RPMI8226 (cell line): ENCODE results near the gene TLCD3A.
"Not testable (repeated sequence)": the region's sequence is repeated elsewhere in the genome, so short reads cannot be mapped to it uniquely, and the experiment has no call there.

Experiments
- DNase-seq: peaks from one replicate; pipeline ENCODE4 v3.0.0-alpha.2; 2015

Gene TLCD3A

DNA sequence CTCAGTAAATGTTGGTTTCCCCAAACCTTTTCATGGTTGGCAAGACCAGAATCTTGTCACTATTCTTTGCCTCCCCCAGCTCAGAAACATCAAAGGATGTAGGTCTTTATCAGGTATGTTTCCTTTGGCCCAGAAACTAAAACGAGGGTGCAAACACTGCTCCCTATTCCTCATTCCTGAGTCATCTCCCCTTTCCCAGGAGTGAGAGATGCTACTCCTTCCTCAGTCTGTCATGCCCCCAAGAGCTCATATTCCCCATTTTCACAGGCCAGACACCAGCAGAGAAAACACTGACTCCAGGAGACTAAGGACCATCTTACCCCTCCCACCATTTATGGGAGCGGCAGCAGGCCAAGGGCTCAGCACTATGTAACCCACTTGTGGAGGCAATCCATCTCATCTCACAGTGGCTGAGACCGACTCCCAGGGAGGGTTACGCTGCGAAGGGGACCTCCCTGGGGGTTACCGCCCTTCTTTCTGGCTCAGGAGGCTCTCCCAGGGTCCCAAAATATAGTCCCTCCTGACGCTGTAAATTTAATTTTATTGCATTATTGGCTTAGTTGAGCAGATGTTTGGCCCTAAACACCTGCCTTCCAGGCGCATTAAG lies 18.1 kb downstream of the TLCD3A start:
- no peak for DNase-seq

DNA sequence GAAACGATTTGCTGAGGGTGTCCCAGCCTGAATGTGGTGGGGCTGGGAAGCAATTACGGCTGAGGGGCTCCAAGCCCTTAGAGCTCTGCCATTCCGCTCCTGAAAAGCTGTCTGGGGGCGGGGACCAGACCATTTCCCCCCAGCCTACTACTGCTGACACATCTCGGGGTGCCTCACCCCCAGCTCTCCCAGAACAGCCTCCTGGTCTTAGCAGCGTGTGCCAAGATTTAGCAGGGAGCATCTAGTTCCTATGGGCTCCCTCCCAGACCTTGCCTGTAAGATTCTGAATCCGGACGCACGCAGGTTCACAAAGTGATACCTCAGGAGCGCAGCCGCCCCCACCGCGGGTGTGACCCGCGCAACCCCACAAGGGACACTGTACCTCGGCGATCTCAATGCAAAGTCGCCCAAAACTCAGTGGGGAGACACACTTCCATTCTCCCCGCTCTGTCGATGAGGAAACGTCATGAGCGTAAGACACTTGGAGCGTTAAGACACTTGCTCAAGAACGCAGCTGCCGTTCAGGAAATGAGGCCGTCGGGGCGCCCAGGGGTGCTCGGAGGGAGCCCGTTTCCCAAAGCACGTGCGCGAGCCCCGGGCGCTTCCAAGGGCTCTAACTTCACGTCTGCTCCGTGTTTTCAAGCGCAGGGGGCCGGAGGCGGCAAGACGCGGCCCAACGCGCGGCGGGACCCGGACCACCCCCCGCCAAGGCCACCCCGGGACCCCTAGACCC lies 19.0 kb downstream of the TLCD3A start:
- peak; percentile 39 for DNase-seq

DNA sequence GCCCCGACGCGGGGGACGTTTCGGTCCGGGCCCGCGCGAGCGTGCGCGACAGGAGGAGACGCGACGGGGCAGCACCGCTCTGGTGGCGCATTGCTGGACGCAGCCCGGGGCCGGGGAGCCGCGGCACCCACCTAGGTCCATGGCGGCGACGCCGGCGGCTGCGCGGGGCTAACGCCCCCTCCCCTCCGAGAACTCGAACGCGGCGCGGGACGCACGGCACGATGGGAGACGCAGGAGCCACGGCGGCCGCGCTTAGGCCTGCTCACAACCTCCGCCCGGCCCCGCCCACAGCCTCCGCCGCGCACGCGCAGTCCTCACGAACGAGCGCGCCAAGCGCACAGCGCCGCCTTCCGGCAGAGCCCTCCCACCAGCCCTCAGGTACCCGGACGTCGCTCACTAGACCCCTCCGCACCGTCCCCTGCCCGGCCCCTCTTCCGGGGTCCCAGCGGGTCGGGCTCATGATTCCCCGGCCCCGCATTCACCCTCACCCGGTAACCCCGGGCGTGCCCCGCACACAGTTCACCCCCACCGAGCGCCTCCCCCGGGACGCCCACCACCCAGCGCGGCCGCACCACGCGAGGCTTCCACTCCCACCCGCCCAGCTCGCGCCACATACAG lies 19.7 kb downstream of the TLCD3A start, which contains the start of gene GEMIN4:
TSS of gene GEMIN4 (minus strand) at position 263 of the 618 bp plus-strand sequence. CDS start at position 141, 122 bp downstream.
- peak; percentile 89 for DNase-seq

DNA sequence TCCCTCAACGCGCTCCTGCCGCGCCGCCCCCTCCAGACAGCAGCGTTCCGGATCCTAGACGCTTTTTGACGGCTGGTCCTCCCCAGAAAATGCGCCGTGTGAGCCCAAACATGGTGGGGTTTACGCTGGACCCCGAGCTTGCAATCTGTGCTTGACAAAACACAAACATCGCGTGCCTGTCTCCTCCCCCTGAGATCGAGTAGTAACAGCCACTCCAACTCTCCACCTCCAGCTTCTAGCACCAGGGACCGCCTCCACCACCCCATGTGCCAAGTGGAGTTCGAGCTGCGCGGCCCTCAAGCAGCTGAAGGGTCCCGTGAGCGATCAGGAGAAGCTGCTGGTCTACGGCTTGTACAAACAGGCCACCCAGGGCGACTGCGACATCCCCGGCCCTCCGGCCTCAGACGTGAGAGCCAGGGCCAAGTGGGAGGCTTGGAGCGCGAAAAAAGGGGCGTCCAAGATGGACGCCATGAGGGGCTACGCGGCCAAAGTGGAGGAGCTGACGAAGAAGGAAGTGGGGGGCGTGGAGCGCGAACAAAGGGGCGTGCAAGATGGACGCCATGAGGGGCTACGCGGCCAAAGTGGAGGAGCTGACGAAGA lies 20.3 kb downstream of the TLCD3A start:
- no peak for DNase-seq

DNA sequence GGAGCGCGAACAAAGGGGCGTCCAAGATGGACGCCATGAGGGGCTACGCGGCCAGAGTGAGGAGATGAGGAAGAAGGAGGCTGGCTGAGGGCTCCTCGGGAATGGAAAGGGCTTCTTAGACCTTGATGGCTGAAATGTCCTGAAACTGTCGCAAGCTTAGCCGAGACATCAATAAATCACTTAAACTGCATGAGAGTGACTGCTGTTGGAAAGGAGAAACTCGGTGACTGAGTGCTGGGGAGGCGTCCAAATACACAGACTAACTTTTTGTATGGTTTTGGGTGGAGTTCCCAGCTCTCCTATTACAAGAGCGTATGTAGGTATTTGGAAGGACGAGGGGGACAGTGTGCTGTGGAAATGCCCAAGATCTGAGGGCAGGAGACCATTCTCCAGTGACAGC lies 21.0 kb downstream of the TLCD3A start:
- DNase-seq = no peak

DNA sequence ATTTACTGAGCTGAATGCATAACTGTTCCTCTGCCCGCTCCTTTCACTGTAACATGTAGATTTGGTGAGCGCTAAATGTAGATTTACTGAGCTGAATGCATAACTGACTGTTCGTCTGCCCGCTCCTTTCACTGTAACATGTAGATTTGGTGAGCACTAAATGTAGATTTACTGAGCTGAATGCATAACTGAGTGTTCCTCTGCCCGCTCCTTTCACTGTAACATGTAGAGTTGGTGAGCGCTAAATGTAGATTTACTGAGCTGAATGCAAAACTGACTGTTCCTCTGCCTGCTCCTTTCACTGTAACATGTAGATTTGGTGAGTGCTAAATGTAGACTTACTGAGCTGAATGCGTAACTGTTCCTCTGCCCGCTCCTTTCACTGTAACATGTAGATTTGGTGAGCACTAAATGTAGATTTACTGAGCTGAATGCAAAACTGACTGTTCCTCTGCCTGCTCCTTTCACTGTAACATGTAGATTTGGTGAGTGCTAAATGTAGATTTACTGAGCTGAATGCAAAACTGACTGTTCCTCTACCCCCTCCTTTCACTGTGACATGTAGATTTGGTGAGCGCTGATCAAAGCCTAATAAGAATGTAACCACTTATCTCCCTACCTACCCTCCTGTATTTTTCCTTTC lies 23.0 kb downstream of the TLCD3A start:
- DNase-seq = not testable (repeated sequence)

DNA sequence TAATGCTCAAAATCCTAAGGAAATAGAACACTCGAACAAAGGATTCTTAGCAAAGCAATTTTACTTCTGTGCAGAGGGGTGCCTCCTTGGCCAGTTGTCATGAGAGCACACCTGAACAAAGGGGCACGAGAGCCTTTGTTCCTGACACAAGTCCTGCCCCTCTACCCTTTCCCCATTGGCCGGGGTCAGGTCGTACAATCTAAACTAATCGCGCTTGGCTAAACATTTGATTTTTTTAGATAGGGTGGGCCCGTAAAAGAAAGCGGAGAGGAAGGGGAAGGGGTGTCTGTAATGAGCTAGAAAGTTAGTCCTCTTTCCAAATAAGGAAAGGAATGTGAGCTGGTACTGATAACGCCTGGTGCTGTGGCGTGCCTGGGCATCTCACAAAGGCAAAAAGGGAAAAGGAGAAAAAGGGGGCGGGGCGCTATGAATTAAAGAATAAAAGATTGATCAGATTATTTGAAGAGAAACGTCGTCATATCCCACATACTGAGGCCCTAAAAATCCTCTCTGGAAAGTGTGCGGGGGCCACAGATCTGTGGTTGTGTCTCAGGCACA lies 23.7 kb downstream of the TLCD3A start:
- DNase-seq = not testable (repeated sequence)

DNA sequence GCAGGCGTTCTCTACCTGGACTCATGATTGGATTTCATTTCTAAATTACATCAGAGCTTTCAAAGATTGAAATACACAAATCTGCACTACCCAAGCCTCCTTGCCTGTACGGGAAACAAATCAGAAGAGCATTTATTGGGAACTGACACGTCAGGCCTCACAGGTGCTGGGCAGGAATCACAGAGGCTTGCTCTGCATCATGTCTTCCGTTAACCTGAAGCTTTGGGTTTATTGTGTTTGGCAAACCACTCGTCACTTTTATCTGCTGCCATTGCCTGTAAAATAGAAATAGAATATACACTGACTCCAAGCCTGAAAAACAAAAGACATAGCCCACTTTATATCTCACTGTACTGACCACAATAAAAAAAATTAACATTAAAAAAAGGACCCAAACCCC lies 27.6 kb downstream of the TLCD3A start:
- DNase-seq = no peak

DNA sequence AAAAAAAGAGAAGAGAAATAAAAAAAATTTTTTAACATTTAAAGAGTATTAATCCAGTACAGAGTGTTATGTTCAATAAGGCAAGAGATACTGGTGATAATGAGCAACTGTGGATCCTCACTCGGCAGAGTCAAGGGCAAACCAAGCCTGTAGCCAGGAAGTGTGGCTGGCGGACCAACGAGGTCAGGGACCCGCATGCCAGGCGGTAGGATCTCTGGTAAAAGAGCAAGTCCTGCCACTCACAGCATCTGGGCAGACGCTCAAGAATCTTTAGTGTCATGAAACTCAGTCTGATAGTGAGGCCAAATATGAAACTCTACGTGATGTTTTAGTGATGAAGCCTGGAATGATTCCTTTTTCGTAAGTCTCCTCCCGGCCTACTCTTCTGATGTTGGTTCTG lies 28.0 kb downstream of the TLCD3A start:
- no peak for DNase-seq

DNA sequence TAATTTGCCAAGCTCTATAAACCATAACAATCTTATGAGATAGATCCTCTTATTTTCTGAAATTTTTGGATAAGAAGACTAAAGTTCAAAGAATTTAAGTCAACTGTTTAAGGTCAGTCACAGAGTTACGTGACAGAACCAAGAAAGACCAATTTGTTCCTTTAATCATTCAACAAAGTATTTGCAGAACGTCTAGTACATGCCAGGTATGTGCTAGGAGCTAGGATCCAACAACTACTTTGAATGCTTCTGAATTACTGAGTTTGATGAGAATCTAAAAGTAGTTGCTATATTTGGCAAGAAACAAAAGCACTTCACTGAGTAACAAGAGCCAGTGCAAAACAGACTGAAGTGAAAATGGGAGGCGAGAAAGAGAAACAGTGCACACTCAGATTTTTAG lies 34.7 kb downstream of the TLCD3A start:
- DNase-seq = no peak

DNA sequence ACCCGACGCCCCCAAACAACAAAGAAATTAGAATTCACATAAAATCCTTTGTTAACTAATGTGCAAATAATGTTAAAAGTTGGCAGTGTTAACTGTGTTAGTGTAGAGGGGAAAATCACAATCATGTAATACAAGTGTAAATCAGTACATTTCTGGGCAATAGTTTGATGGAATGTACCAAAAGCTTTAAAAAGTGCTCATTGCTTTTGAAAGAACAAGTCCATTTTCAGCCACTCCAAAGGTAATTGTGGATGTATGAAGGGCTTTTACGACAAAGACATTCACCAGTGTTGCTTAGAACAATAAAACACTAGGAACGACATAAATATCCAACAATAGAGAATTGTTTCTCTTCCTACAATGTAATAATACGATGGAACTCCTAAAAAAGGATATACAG lies 40.6 kb downstream of the TLCD3A start:
- DNase-seq = no peak

DNA sequence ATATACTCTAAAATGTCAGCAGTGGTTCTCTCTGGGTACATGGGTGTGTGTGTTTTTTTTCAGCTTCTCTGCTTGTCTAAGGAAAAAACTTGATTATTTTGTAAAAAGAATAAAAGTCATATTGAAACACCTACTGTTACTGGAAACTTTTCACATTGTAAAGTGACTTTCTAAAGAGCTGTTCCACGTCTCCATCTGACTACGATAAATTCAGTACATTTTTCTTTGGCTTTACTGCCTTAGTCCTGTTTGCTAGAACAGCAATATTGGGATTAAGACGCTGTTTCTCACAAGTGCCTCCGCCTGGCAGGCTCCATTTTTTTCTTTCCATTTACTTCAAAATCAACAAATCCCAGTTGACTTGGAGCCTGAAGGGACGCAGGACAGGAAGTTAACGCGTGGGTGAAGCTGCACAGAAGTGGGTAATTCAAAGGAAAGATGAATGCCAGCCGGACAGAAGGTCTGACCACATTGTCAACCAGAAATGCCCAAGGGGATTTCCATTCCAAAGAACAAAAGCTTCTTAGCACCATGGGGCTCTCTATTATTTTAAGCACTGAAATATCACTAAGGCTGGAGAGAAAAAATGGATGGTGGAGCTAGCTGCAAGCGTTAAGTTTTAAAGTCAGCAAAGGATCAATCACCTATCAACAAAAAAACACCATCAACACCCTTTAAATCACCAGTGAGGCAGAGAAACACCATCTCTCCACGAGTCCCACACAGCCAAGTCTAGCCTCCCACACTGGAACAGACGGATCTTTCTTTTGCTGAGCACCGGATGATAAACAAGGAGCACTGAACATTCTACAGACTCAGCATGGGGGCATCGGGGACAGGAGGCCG lies 41.3 kb downstream of the TLCD3A start:
- no peak for DNase-seq

DNA sequence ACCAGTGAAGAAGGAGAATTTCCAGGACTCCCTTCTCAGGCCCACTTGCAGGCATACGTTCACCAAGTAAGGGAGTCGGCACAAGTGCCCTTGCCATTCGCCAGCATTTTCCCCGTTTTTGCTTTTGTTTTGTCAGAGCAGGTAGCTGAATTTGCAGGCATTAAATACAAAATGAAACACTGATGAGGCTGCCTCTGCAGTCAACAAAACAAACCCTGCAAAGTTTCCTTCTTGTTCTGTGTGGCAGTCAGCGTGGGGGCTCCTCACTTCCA lies 41.9 kb downstream of the TLCD3A start:
- DNase-seq = no peak

DNA sequence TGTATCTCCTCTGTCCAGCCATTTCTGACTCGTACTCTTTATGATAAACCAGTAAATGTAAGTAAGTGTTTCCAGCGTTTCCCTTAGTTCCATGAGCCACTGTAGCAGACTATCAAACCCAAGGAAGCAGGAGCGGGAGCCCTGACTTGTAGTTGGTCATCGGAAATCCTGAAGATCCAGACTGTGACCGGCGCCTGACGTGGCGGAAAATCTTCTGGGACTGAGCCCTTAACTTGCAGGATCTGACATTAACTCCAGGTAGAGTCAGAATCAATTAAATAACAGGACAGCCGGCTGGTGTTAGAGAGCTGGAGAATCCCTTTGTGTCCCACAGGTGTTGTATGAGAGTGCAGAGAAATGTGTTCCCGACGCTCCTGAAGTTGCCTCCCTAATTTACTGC lies 45.7 kb downstream of the TLCD3A start:
- DNase-seq = no peak

DNA sequence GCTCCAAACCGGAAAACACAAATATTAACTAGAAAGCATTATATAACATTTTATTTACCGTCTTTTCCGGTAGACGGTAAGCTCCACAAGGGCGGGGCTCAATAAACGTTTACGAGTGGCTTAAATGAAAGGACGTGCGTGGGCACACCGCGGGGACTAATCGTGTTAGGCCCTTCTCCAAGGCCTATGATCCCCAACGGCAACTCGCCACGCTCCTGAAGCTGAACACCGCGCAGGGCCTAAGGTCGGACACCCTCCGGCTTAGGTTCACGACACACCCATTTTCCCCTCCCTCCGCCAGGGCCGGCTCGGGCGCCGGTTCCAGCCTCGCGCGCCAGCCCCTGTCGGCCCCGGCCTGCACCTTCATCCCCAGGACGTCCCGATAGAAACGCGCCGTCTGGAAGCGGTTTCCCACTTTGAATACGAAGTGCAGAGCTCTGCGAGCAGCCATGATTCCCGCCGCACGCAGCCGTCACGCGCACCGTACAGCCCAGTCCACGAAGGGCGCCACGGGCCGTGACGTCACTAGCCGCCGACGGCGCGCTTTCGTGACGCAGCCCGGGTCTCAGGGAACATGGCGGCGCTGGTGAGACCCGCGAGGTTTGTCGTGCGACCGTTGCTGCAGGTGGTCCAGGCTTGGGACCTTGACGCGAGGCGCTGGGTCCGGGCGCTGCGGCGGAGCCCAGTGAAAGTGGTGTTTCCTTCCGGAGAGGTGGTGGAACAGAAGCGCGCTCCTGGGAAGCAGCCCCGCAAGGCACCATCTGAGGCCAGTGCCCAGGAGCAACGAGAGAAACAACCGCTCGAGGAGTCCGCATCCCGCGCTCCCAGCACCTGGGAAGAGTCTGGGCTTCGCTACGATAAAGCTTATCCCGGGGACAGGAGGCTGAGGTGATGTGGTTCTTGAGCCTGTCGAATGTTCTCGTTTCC lies 49.7 kb downstream of the TLCD3A start, which contains the start of the genes GLOD4 and MRM3:
TSS of gene GLOD4 (minus strand) at position 476 of the 927 bp plus-strand sequence. CDS start at position 451, 25 bp downstream.
TSS of gene MRM3 (plus strand) at position 549 of the 927 bp plus-strand sequence. CDS start at position 575, 26 bp downstream.
- peak; percentile 86 for DNase-seq

DNA sequence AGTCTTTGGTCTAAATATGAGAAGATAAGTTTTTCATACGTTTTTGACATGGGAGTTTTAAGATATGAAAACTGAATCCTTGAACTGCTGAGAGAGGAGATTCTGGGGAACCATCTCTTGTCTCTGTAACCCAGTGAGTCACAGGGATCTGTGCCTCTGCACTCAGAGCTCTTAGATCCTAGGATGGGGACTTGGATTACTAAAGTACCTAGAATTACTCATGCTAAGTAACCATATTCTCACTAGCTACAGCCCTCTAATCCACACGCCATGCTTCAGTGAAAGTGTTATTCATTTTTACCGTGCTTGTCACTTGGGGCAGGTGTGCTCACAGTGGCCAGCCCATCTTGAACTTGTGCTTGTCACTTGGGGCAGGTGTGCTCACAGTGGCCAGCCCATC lies 51.7 kb downstream of the TLCD3A start:
- DNase-seq = no peak

DNA sequence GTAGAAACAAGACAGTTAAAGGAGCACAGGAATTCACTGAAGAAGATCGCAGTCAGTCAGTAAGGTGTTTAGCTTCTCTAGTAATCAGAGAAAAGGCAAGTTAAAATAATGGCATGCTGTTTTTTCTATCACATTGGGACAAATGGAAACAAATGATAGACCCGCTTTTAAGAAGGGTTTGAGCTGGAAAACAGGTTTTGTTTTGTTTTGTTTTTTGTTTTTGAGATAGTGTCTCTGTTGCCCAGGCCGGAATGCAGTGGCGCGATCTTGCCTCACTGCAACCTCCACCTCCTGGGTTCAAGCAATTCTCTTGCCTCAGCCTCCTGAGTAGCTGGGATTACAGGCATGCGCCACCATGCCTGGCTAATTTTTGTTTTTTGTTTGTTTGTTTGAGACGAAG lies 53.5 kb downstream of the TLCD3A start:
- DNase-seq = not testable (repeated sequence)

DNA sequence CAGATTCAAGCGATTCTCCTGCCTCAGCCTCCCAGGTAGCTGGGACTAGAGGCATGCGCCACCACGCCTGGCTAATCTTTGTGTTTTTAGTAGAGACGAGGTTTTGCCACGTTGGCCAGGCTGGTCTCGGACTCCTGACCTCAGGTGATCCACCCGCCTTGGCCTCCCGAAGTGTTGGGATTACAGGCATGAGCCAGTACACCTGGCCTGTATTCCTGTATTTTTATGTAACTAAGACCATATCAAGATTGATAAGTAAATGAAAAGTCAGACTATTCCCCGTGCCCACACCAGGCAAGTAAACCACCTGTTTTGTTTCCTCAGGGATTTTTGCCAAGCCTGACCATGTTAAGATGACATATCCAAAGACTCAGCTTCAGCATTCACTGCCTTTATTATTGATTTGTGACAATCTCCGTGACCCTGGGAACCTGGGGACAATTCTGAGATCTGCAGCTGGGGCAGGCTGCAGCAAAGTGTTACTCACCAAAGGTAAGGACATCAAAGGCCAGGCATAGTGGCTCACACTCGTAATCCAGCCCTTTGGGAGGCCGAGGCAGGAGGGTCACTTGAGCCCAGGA lies 55.3 kb downstream of the TLCD3A start:
- DNase-seq = no peak

DNA sequence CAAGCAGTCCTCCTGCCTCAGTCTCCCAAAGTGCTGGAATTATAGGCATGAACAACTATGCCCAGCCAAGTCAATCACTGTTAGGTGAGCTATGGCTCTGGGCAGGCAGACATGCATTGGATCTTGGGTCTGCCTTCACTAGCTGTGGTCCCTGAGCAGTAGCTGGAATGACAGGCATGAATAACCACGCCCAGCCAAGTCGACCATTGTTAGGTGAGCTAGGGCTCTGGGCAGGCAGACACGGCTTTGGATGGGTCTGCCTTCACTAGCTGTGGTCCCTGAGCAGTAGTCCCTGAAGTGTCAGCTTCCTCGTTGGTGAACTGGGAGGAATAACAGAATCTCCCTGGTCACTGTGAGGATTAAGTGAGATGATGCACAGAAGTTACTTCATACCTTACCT lies 56.2 kb downstream of the TLCD3A start:
- DNase-seq = no peak

DNA sequence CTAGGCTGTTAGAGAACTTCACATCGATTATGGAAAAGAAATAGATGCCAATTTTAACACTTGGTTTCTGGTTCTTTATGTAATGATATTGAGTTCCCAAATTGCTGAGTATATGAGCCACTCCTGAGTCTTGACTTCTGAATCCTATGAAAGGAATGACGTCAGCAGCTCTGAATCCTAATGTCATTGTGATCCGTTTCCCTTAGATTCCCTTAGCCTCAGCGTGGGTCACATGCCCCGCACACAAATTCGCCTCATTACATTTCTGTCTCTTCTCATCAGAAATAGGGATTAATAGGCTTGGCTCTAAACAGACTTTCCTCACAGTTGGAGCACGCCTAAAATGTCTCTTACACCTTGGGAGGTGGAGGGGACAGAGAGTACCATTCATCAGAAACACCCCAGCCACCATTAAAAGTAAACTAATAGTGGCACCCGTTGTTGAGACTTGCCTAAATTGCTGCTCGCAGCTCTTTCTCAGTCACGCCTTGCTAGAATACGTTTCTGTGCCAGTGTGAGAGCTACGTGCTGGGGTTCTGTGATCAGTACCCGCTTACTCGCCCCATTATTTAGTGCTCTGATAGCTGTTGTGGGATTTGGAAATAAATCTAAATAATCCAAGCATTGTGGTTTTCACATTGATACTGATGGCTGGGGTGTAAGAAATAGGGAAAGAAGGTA lies 56.9 kb downstream of the TLCD3A start:
- DNase-seq = no peak
